HCT116 (cell line): ENCODE measurements around the gene SCGB3A2.

Experiments used
- POLR2AphosphoS5 ChIP-seq: IDR thresholded peaks from 2 replicates; pipeline ENCODE4 v1.6.1; 2011; ENCODE audit warnings: mild to moderate bottlenecking, low read depth, low read length, moderate library complexity
- RAD21 ChIP-seq: IDR thresholded peaks from 2 replicates; pipeline ENCODE4 v1.6.1; 2012; ENCODE audit warnings: low read depth, mild to moderate bottlenecking
- SIN3A ChIP-seq: IDR thresholded peaks from 2 replicates; pipeline ENCODE4 v1.6.1; 2012; ENCODE audit warnings: low read depth
- SP1 ChIP-seq: IDR thresholded peaks from 2 replicates; pipeline ENCODE4 v1.6.1; 2012; ENCODE audit warnings: low read depth
- TF ChIP-seq, protein P1 (sequence below), 3 experiments: fragments of 200-600 bp in 1 of 3; sonication (generic) in 1 of 3; IDR thresholded peaks in 2 of 3; conservative IDR thresholded peaks in 1 of 3; 2 replicates each; pipeline ENCODE4 v1.5.1; 2012 to 2017; ENCODE audit warnings: low read depth in 2 of 3, low read length in 2 of 3, antibody characterized with exemption in 1 of 3, borderline replicate concordance in 1 of 3, control low read depth in 1 of 3, mild to moderate bottlenecking in 1 of 3, mixed read lengths in 1 of 3, mixed run types in 1 of 3, moderate library complexity in 1 of 3; ENCODE audit not compliant: insufficient read depth in 1 of 3

- TF ChIP-seq, protein P1, sequence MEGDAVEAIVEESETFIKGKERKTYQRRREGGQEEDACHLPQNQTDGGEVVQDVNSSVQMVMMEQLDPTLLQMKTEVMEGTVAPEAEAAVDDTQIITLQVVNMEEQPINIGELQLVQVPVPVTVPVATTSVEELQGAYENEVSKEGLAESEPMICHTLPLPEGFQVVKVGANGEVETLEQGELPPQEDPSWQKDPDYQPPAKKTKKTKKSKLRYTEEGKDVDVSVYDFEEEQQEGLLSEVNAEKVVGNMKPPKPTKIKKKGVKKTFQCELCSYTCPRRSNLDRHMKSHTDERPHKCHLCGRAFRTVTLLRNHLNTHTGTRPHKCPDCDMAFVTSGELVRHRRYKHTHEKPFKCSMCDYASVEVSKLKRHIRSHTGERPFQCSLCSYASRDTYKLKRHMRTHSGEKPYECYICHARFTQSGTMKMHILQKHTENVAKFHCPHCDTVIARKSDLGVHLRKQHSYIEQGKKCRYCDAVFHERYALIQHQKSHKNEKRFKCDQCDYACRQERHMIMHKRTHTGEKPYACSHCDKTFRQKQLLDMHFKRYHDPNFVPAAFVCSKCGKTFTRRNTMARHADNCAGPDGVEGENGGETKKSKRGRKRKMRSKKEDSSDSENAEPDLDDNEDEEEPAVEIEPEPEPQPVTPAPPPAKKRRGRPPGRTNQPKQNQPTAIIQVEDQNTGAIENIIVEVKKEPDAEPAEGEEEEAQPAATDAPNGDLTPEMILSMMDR (IDR thresholded peaks at IDR 0.05 in 2 of 3, conservative IDR thresholded peaks at IDR 0.05 in 1 of 3; ENCODE audit: borderline replicate concordance in 1 of 3, insufficient read depth in 1 of 3, low read depth in 2 of 3, low read length in 2 of 3), result no peak
- no peak for TF ChIP-seq SIN3A
- no peak for TF ChIP-seq POLR2AphosphoS5
- TF ChIP-seq RAD21, result no peak
- TF ChIP-seq SP1, result no peak
Observed at GRCh38 chr5:147921136-147921535, 42.6 kb downstream of the SCGB3A2 start.
